WTC11 (cell line): ENCODE results near the gene NELFA. TPM values are rescaled to one million over a fixed set of nuclear protein-coding genes. Genes with fewer than 3 reads are reported as not detected.

Experiments
- ATAC-seq: fragments of 200-7000 bp; cut with Tn5 transposase; 2 replicates; pipeline ENCODE4 v1.10.0; 2021; ENCODE audit warnings: mild to moderate bottlenecking, moderate library complexity
- CTCF ChIA-PET: fragments of 300-600 bp; sonication (Branson Sonifier 250); formaldehyde crosslinking; loops from one replicate; lab custom pipeline; 2021; ENCODE audit warnings: antibody characterized with exemption; lab: Charles Lee
- POLR2A ChIA-PET: fragments of 350-600 bp; sonication (Branson Sonifier 250); formaldehyde crosslinking; loops from one replicate; lab custom pipeline; 2021; ENCODE audit warnings: antibody characterized with exemption; lab: Charles Lee
- DNase-seq: peaks from one replicate; pipeline ENCODE4 v3.0.0; 2021; ENCODE audit warnings: low spot score
- H3K27ac Mint-ChIP-seq: 2 replicates; pipeline ENCODE4 v1.8.0; 2021; ENCODE audit warnings: mixed read lengths
- H3K27me3 Mint-ChIP-seq: 2 replicates; pipeline ENCODE4 v1.8.0; 2021; ENCODE audit warnings: low read depth, mild to moderate bottlenecking, moderate library complexity, mixed read lengths
- H3K36me3 Mint-ChIP-seq: 2 replicates; pipeline ENCODE4 v1.8.0; 2021; ENCODE audit warnings: mixed read lengths
- H3K4me1 Mint-ChIP-seq: 2 replicates; pipeline ENCODE4 v1.8.0; 2022; ENCODE audit warnings: mixed read lengths
- H3K4me3 Mint-ChIP-seq: 2 replicates; pipeline ENCODE4 v1.8.0; 2021; ENCODE audit warnings: mild to moderate bottlenecking, moderate library complexity, mixed read lengths
- H3K9me3 Mint-ChIP-seq: 2 replicates; pipeline ENCODE4 v1.8.0; 2021; ENCODE audit warnings: mixed read lengths
- AFF4 ChIP-seq: sonication (generic); formaldehyde crosslinking; IDR thresholded peaks from 2 replicates; pipeline ENCODE4 v1.8.1; 2023; ENCODE audit warnings: mild to moderate bottlenecking, missing genetic modification reagents, borderline replicate concordance
- ATF1 ChIP-seq: sonication (generic); formaldehyde crosslinking; IDR thresholded peaks from 2 replicates; pipeline ENCODE4 v1.8.1; 2023; ENCODE audit warnings: mild to moderate bottlenecking, moderate library complexity, missing genetic modification reagents
- ATF3 ChIP-seq: sonication (generic); formaldehyde crosslinking; conservative IDR thresholded peaks from 2 replicates; pipeline ENCODE4 v1.8.1; 2022; ENCODE audit warnings: mild to moderate bottlenecking, missing genetic modification reagents
- CREB1 ChIP-seq: sonication (generic); formaldehyde crosslinking; IDR thresholded peaks from 2 replicates; pipeline ENCODE4 v1.8.0; 2023; ENCODE audit warnings: mild to moderate bottlenecking, missing genetic modification reagents
- E2F5 ChIP-seq: sonication (generic); formaldehyde crosslinking; IDR thresholded peaks from 2 replicates; pipeline ENCODE4 v1.8.1; 2022; ENCODE audit warnings: mild to moderate bottlenecking, moderate library complexity, missing genetic modification reagents
- ELF4 ChIP-seq: sonication (generic); formaldehyde crosslinking; IDR thresholded peaks from 2 replicates; pipeline ENCODE4 v1.8.1; 2022; ENCODE audit warnings: low read depth, mild to moderate bottlenecking, moderate library complexity, missing genetic modification reagents
- ETV6 ChIP-seq: sonication (generic); formaldehyde crosslinking; IDR thresholded peaks from 2 replicates; pipeline ENCODE4 v1.8.1; 2022; ENCODE audit warnings: mild to moderate bottlenecking, missing genetic modification reagents
- FOXP1 ChIP-seq: sonication (generic); formaldehyde crosslinking; IDR thresholded peaks from 2 replicates; pipeline ENCODE4 v1.8.0; 2022; ENCODE audit warnings: missing genetic modification reagents, mild to moderate bottlenecking, moderate library complexity, borderline replicate concordance
- KAT7 ChIP-seq: sonication (generic); formaldehyde crosslinking; IDR thresholded peaks from 2 replicates; pipeline ENCODE4 v1.8.1; 2023; ENCODE audit warnings: missing genetic modification reagents, mild to moderate bottlenecking, borderline replicate concordance
- MAX ChIP-seq: sonication (generic); formaldehyde crosslinking; IDR thresholded peaks from 2 replicates; pipeline ENCODE4 v1.8.0; 2022; ENCODE audit warnings: mild to moderate bottlenecking, missing genetic modification reagents
- PRRX2 ChIP-seq: fragments of 250-450 bp; sonication (Bioruptor Pico); IDR thresholded peaks from 2 replicates; pipeline ENCODE4 v1.8.0; 2021; ENCODE audit warnings: mild to moderate bottlenecking
- RELA ChIP-seq: sonication (generic); formaldehyde crosslinking; IDR thresholded peaks from 2 replicates; pipeline ENCODE4 v1.8.1; 2022; ENCODE audit warnings: missing genetic modification reagents, mild to moderate bottlenecking, borderline replicate concordance
- SMAD4 ChIP-seq: sonication (generic); formaldehyde crosslinking; IDR thresholded peaks from 2 replicates; pipeline ENCODE4 v1.8.0; 2022; ENCODE audit warnings: mild to moderate bottlenecking, missing genetic modification reagents
- ZNF219 ChIP-seq: sonication (generic); formaldehyde crosslinking; IDR thresholded peaks from 2 replicates; pipeline ENCODE4 v1.8.0; 2023; ENCODE audit warnings: missing genetic modification reagents, mild to moderate bottlenecking, borderline replicate concordance
- ZNF232 ChIP-seq: sonication (generic); formaldehyde crosslinking; IDR thresholded peaks from 2 replicates; pipeline ENCODE4 v1.8.0; 2022; ENCODE audit warnings: mild to moderate bottlenecking, missing genetic modification reagents
- ZNF317 ChIP-seq: sonication (generic); formaldehyde crosslinking; IDR thresholded peaks from 2 replicates; pipeline ENCODE4 v1.8.1; 2023; ENCODE audit warnings: low read depth, mild to moderate bottlenecking, moderate library complexity, missing genetic modification reagents, borderline replicate concordance
- total RNA-seq: library from RNA; stranded (reverse); gene quantifications from 3 replicates; pipeline ENCODE4 v1.2.3, GENCODE V29; 2021
- TF ChIP-seq, protein P1 (sequence below): sonication (generic); formaldehyde crosslinking; IDR thresholded peaks from 2 replicates; pipeline ENCODE4 v1.8.1; 2022; ENCODE audit warnings: low read depth, missing genetic modification reagents, borderline replicate concordance
- TF ChIP-seq, protein P2 (sequence below): fragments of 250-450 bp; sonication (Bioruptor Pico); IDR thresholded peaks from 2 replicates; pipeline ENCODE4 v1.9.0; 2021; ENCODE audit warnings: moderate library complexity, mild to moderate bottlenecking, inconsistent platforms, borderline replicate concordance
- TF ChIP-seq, protein P3 (sequence below): sonication (generic); formaldehyde crosslinking; IDR thresholded peaks from 2 replicates; pipeline ENCODE4 v1.8.1; 2022; ENCODE audit warnings: mild to moderate bottlenecking, missing genetic modification reagents, moderate library complexity, borderline replicate concordance
- TF ChIP-seq, protein P4 (sequence below): sonication (generic); formaldehyde crosslinking; IDR thresholded peaks from 2 replicates; pipeline ENCODE4 v1.8.1; 2023; ENCODE audit warnings: mild to moderate bottlenecking, moderate library complexity, missing genetic modification reagents

NELFA gene
- total RNA-seq, 1 experiment from 2014 or later: 72.6 TPM

DNA sequence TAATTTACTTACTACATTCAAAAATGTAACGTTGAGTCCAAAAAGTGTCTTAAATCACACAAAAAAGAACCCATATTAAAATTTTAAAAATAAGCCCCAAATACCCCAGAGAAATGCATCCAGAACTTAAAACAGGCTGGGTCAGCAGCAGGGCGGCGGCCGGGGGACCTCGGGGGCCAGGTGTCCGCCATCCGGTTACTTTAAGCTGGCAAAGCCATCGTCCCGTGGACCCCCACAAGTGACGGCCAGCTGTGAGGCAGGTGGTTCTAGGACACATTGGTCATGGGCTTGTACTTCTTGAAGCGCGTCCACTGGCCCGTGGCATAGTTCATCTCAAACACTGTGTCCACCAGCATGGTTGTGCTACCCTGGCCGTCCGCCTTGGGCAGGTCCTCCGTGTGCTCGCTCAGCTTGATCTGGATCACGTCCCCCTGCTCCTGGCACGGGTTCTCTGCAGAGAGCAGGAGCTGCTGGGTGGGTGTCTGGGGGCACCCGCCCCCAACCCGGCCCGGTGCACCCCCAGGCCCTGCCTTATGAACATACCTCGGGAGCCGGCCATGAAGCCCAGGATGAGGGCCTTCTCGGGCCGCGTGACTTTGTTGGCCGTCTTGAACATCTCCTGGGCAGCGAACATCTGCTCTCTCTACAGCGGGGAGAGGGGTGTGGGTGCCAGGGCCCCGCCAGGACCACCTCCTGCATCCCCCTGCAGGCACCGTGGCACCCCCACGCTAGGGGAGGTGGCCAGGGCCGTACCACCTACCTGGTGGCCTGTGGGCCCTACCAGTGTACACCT is 25.5 kb downstream of the NELFA start:
- no peak for ATAC-seq
- POLR2A ChIA-PET: no interaction called here
- DNase-seq: no peak
- H3K4me3 Mint-ChIP-seq: no peak overlapping the region
- no peaks in the 10 kb centered on the region for H3K27me3 Mint-ChIP-seq
- no peak overlapping the region for H3K27ac Mint-ChIP-seq
- CTCF ChIA-PET: no interaction called here
- H3K36me3 Mint-ChIP-seq: peaks cover 37% of the 10 kb centered on the region
- TF ChIP-seq ATF3 (CRISPR knock-in tag): no peak
- no peak for TF ChIP-seq ETV6 (CRISPR knock-in tag)
- TF ChIP-seq KAT7 (CRISPR knock-in tag): no peak
- TF ChIP-seq RELA (CRISPR knock-in tag): no peak
- no peak for TF ChIP-seq FOXP1 (CRISPR knock-in tag)
- no peak for TF ChIP-seq E2F5 (CRISPR knock-in tag)
- H3K9me3 Mint-ChIP-seq: no peaks in the 10 kb centered on the region
- 0 out of 2 replicates have a peak, but pooled peaks cover 4% of the 10 kb centered on the region for H3K4me1 Mint-ChIP-seq

- no peak overlapping the region for H3K4me3 Mint-ChIP-seq
- ChIA-PET CTCF (interaction anchor here (1.5 kb wide), 1 partner anchor 71 kb away, joined by 5 read pairs; no protein-coding TSS in a partner anchor), POLR2A (no interaction called here)
- H3K27me3 Mint-ChIP-seq: no peaks in the 10 kb centered on the region
- H3K27ac Mint-ChIP-seq: 0 out of 2 replicates have a peak overlapping the region, but pooled peaks have one; percentile 8
- H3K9me3 Mint-ChIP-seq: no peaks in the 10 kb centered on the region
- H3K36me3 Mint-ChIP-seq: peaks cover 36% of the 10 kb centered on the region
- ATAC-seq: no peak
- no peak for DNase-seq
- 0 out of 2 replicates have a peak, but pooled peaks cover 4% of the 10 kb centered on the region for H3K4me1 Mint-ChIP-seq
- TF ChIP-seq SMAD4 (CRISPR knock-in tag): no peak
- TF ChIP-seq CREB1 (CRISPR knock-in tag): no peak
- TF ChIP-seq, protein P1, sequence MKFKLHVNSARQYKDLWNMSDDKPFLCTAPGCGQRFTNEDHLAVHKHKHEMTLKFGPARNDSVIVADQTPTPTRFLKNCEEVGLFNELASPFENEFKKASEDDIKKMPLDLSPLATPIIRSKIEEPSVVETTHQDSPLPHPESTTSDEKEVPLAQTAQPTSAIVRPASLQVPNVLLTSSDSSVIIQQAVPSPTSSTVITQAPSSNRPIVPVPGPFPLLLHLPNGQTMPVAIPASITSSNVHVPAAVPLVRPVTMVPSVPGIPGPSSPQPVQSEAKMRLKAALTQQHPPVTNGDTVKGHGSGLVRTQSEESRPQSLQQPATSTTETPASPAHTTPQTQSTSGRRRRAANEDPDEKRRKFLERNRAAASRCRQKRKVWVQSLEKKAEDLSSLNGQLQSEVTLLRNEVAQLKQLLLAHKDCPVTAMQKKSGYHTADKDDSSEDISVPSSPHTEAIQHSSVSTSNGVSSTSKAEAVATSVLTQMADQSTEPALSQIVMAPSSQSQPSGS (CRISPR knock-in tag): no peak
- TF ChIP-seq ZNF232: no peak
- TF ChIP-seq MAX (CRISPR knock-in tag): no peak
- TF ChIP-seq ZNF317 (CRISPR knock-in tag): no peak
- TF ChIP-seq ETV6 (CRISPR knock-in tag): no peak
- TF ChIP-seq, protein P2, sequence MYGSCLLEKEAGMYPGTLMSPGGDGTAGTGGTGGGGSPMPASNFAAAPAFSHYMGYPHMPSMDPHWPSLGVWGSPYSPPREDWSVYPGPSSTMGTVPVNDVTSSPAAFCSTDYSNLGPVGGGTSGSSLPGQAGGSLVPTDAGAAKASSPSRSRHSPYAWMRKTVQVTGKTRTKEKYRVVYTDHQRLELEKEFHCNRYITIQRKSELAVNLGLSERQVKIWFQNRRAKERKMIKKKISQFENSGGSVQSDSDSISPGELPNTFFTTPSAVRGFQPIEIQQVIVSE (CRISPR knock-in tag): no peak
- TF ChIP-seq AFF4 (CRISPR knock-in tag): no peak
- TF ChIP-seq, protein P3, sequence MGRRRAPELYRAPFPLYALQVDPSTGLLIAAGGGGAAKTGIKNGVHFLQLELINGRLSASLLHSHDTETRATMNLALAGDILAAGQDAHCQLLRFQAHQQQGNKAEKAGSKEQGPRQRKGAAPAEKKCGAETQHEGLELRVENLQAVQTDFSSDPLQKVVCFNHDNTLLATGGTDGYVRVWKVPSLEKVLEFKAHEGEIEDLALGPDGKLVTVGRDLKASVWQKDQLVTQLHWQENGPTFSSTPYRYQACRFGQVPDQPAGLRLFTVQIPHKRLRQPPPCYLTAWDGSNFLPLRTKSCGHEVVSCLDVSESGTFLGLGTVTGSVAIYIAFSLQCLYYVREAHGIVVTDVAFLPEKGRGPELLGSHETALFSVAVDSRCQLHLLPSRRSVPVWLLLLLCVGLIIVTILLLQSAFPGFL (CRISPR knock-in tag): no peak
- TF ChIP-seq ATF1 (CRISPR knock-in tag): no peak
- no peak for TF ChIP-seq PRRX2 (CRISPR knock-in tag)
- TF ChIP-seq ZNF219 (CRISPR knock-in tag): no peak
- no peak for TF ChIP-seq ELF4 (CRISPR knock-in tag)
- TF ChIP-seq KAT7 (CRISPR knock-in tag): no peak
- TF ChIP-seq, protein P4, sequence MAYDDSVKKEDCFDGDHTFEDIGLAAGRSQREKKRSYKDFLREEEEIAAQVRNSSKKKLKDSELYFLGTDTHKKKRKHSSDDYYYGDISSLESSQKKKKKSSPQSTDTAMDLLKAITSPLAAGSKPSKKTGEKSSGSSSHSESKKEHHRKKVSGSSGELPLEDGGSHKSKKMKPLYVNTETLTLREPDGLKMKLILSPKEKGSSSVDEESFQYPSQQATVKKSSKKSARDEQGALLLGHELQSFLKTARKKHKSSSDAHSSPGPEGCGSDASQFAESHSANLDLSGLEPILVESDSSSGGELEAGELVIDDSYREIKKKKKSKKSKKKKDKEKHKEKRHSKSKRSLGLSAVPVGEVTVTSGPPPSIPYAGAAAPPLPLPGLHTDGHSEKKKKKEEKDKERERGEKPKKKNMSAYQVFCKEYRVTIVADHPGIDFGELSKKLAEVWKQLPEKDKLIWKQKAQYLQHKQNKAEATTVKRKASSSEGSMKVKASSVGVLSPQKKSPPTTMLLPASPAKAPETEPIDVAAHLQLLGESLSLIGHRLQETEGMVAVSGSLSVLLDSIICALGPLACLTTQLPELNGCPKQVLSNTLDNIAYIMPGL (CRISPR knock-in tag): no peak
These were observed 26.4 kb downstream of the NELFA start for GRCh38 chr4:1982124-1983052.
